CD4-positive, alpha-beta T cell treated with Interleukin-15 for 1 hour (primary cell): Measurements from ENCODE around the gene ZNF304.
A peak's percentile ranks its signal among the peaks of the same experiment; 100 is the strongest.
"Not testable (repeated sequence)": the region's sequence is repeated elsewhere in the genome, so short reads cannot be mapped to it uniquely, and the experiment has no call there.

Source experiments
- DNase-seq: peaks from one replicate; pipeline ENCODE4 v3.0.0-alpha.2; 2020

The ZNF304 gene

GRCh38 chr19:57362997-57363687, 12.1 kb downstream of the ZNF304 start, which contains the start of the genes TRAPPC2B and ZNF547:
Gene TRAPPC2B (plus strand): TSS chr19:57363551. CDS start chr19:57364834, 1,283 bp downstream.
Gene ZNF547 (plus strand): TSS chr19:57363551. CDS start chr19:57368556, 5,005 bp downstream.
- DNase-seq: peak; percentile 99

- DNase-seq: no peak
Observed at GRCh38 chr19:57363688-57364181, 12.7 kb downstream of the ZNF304 start.

- no peak for DNase-seq
Observed at GRCh38 chr19:57366776-57367175, 15.7 kb downstream of the ZNF304 start.

- DNase-seq: no peak
Observed at GRCh38 chr19:57374179-57374578, 23.1 kb downstream of the ZNF304 start.

- DNase-seq: not testable (repeated sequence)
Observed at GRCh38 chr19:57374647-57375046, 23.6 kb downstream of the ZNF304 start.

GRCh38 chr19:57376151-57376550, 25.1 kb downstream of the ZNF304 start:
- DNase-seq: no peak

GRCh38 chr19:57377498-57378146, 26.6 kb downstream of the ZNF304 start:
- DNase-seq: no peak

- no peak for DNase-seq
Observed at GRCh38 chr19:57380923-57381322, 29.9 kb downstream of the ZNF304 start.

GRCh38 chr19:57382806-57383488, 31.9 kb downstream of the ZNF304 start:
- DNase-seq: no peak

GRCh38 chr19:57389194-57389729, 38.2 kb downstream of the ZNF304 start:
- DNase-seq: no peak

GRCh38 chr19:57389730-57390598, 38.9 kb downstream of the ZNF304 start, which contains the start of gene ZNF548:
Gene ZNF548 (plus strand): TSS chr19:57389854. CDS start chr19:57390100, 246 bp downstream.
- DNase-seq: peak; percentile 99

- DNase-seq: no peak
Observed at GRCh38 chr19:57395710-57396109, 44.6 kb downstream of the ZNF304 start.

- DNase-seq: no peak
Observed at GRCh38 chr19:57398868-57399267, 47.8 kb downstream of the ZNF304 start.

- DNase-seq: no peak
Observed at GRCh38 chr19:57403737-57404563, 52.9 kb downstream of the ZNF304 start.

GRCh38 chr19:57406516-57407123, 55.5 kb downstream of the ZNF304 start:
- peak; percentile 77 for DNase-seq
